Osteocyte (in vitro differentiated cells): ENCODE measurements around the gene SPTSSA. TPM values are rescaled to one million over a fixed set of nuclear protein-coding genes. Genes with fewer than 3 reads are reported as not detected.
"Not testable (repeated sequence)": the region's sequence is repeated elsewhere in the genome, so short reads cannot be mapped to it uniquely, and the experiment has no call there.

Experiments used
- DNase-seq: peaks from one replicate; pipeline ENCODE4 v3.0.0; 2021; ENCODE audit warnings: mixed read lengths; ENCODE audit not compliant: unreplicated experiment; ENCODE audit errors: extremely low spot score
- H3K27ac Mint-ChIP-seq: one replicate; pipeline ENCODE4 v1.8.0; 2021; ENCODE audit warnings: mild to moderate bottlenecking, mixed read lengths; ENCODE audit not compliant: unreplicated experiment
- H3K27me3 Mint-ChIP-seq: one replicate; pipeline ENCODE4 v1.8.0; 2021; ENCODE audit warnings: mixed read lengths; ENCODE audit not compliant: unreplicated experiment
- H3K36me3 Mint-ChIP-seq: one replicate; pipeline ENCODE4 v1.8.0; 2021; ENCODE audit warnings: mixed read lengths; ENCODE audit not compliant: unreplicated experiment
- H3K4me1 Mint-ChIP-seq: one replicate; pipeline ENCODE4 v1.8.0; 2021; ENCODE audit warnings: mixed read lengths; ENCODE audit not compliant: unreplicated experiment
- H3K4me3 Mint-ChIP-seq: one replicate; pipeline ENCODE4 v1.8.0; 2021; ENCODE audit warnings: mild to moderate bottlenecking, moderate library complexity, mixed read lengths; ENCODE audit not compliant: unreplicated experiment
- H3K9me3 Mint-ChIP-seq: one replicate; pipeline ENCODE4 v1.8.0; 2021; ENCODE audit warnings: mixed read lengths; ENCODE audit not compliant: unreplicated experiment
- total RNA-seq: library from RNA; stranded (reverse); gene quantifications from 2 replicates; pipeline ENCODE4 v1.2.1, GENCODE V29; 2021
- TF ChIP-seq, protein P1 (sequence below): fragments of 200-600 bp; sonication (generic); IDR thresholded peaks from 2 replicates; pipeline ENCODE4 v1.5.0; 2021; ENCODE audit warnings: antibody characterized with exemption, mild to moderate bottlenecking, moderate library complexity

SPTSSA gene
- total RNA-seq, 1 donor from 2014 or later: 17.8 TPM

DNA sequence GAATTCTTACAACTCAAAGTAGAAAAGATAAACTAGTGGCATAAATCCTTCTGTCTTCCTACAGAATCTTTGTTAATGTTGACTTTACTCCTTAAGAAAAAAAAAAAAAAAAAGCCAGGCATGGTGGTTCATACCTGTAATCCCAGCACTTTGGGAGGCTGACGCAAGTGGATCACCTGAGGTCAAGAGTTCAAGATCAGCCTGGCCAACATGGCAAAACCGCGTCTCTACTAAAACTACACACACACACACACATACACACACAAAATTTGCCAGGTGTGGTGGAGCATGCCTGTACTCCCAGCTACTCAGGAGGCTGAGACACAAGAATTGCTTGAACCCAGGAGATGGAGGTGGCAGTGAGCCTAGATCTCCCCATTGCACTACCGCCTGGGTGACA is 17.7 kb upstream of the SPTSSA start:
- H3K27me3 Mint-ChIP-seq: no peaks in the 10 kb centered on the region
- H3K4me3 Mint-ChIP-seq: no peak overlapping the region
- no peak overlapping the region for H3K27ac Mint-ChIP-seq

DNA sequence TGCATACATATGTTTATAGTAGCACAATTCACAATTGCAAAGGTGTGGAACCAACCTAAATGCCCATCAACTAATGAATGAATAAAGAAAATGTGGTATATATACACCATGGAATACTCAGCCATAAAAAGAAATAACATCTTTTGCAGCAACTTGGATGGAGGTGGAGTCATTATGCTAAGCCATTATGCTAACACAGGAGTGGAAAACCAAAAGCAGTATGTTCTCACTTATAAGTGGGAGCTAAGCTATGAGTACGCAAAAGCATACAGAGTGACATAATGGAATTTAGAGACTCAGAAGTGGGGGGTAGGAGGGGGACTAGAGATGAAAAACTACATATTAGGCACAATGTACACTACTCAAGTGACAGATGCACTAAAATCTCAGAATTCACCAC is 16.2 kb upstream of the SPTSSA start:
- no peak for DNase-seq
- Mint-ChIP-seq H3K36me3 (no peaks in the 10 kb centered on the region), H3K9me3 (no peaks in the 10 kb centered on the region)

More for the DNA sequence above, 17.7 kb upstream of the SPTSSA start:
- no peak for DNase-seq
- no peaks in the 10 kb centered on the region for H3K36me3 Mint-ChIP-seq
- TF ChIP-seq, protein P1, sequence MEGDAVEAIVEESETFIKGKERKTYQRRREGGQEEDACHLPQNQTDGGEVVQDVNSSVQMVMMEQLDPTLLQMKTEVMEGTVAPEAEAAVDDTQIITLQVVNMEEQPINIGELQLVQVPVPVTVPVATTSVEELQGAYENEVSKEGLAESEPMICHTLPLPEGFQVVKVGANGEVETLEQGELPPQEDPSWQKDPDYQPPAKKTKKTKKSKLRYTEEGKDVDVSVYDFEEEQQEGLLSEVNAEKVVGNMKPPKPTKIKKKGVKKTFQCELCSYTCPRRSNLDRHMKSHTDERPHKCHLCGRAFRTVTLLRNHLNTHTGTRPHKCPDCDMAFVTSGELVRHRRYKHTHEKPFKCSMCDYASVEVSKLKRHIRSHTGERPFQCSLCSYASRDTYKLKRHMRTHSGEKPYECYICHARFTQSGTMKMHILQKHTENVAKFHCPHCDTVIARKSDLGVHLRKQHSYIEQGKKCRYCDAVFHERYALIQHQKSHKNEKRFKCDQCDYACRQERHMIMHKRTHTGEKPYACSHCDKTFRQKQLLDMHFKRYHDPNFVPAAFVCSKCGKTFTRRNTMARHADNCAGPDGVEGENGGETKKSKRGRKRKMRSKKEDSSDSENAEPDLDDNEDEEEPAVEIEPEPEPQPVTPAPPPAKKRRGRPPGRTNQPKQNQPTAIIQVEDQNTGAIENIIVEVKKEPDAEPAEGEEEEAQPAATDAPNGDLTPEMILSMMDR: no peak
- no peaks in the 10 kb centered on the region for H3K4me1 Mint-ChIP-seq
- no peaks in the 10 kb centered on the region for H3K9me3 Mint-ChIP-seq

DNA sequence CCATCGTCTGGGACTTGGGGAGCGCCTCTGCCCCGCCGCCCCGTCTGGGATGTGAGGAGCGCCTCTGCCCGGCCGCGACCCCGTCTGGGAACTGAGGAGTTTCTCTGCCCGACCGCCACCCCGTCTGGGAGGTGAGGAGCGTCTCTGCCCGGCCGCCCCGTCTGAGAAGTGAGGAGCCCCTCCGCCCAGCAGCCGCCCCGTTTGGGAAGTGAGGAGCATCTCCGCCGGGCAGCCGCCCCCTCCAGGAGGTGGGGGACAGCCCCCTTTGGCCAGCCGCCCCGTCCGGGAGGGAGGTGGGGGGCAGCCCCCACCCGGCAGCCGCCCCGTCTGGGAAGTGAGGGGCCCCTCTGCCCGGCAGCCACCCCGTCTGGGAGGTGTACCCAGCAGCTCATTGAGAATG is 14.0 kb upstream of the SPTSSA start:
- H3K4me1 Mint-ChIP-seq, H3K27ac Mint-ChIP-seq, H3K4me3 Mint-ChIP-seq: not testable (repeated sequence)

More for the DNA sequence above, 16.2 kb upstream of the SPTSSA start:
- Mint-ChIP-seq H3K4me1 (no peaks in the 10 kb centered on the region), H3K4me3 (no peak overlapping the region), H3K27me3 (peaks cover 3% of the 10 kb centered on the region), H3K27ac (no peak overlapping the region)
- TF ChIP-seq, protein P1: no peak

DNA sequence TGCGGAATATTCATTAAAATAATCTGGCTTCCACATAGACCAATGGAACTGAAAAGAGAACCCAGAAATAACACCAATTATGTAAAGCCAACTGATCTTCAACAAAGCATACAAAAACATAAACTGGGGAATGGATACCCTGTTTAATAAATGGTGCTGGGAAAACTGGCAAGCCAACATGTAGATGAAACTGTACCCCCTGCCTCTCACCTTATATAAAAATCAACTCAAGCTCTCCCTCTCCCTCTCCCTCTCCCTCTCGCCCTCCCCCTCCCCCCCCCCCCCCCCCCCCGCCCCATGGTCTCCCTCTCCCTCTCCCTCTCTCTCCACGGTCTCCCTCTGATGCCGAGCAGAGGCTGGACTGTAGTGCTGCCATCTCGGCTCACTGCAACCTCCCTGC is 13.1 kb upstream of the SPTSSA start:
- TF ChIP-seq, protein P1: no peak
- no peaks in the 10 kb centered on the region for H3K36me3 Mint-ChIP-seq
- no peak for DNase-seq
- no peak overlapping the region for H3K27ac Mint-ChIP-seq
- no peak overlapping the region for H3K4me3 Mint-ChIP-seq
- H3K27me3 Mint-ChIP-seq: peaks cover 3% of the 10 kb centered on the region
- H3K9me3 Mint-ChIP-seq: no peaks in the 10 kb centered on the region
- H3K4me1 Mint-ChIP-seq: no peaks in the 10 kb centered on the region

More for the DNA sequence above, 14.0 kb upstream of the SPTSSA start:
- not testable (repeated sequence) for DNase-seq, H3K27me3 Mint-ChIP-seq, H3K9me3 Mint-ChIP-seq, H3K36me3 Mint-ChIP-seq

DNA sequence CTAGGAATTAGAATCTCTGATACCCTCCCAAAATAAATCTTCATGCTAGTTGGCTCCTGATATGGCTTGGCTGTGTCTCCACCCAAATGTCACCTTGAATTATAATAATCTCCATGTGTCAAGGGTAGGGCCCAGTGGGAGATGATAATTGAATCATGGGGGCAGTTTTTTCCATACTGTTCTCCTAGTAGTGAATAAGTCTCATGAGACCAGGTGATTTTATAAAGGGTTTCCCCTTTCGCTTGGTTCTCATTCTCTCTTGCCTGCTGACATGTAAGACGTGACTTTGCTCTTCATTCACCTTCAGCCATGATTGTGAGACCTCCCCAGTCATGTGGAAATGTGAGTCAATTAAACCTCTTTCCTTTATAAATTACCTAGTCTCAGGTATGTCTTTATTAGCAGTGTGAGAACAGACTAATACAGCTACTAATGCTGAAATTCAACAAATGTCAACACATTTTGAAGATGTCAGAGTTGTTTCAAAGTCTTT is 12.2 kb upstream of the SPTSSA start:
- Mint-ChIP-seq H3K4me1 (no peaks in the 10 kb centered on the region), H3K27me3 (peaks cover 3% of the 10 kb centered on the region), H3K9me3 (no peaks in the 10 kb centered on the region), H3K36me3 (no peaks in the 10 kb centered on the region), H3K4me3 (no peak overlapping the region), H3K27ac (no peak overlapping the region)
- DNase-seq: no peak
- TF ChIP-seq, protein P1: no peak
